Stimulated activated CD8-positive, alpha-beta memory T cell treated with anti-CD3 and anti-CD28 coated beads, Interleukin-15, amount 100 ng/mL, for 24 hours (primary cell): Measurements from ENCODE around the gene DDI1.
"Not testable (repeated sequence)": the region's sequence is repeated elsewhere in the genome, so short reads cannot be mapped to it uniquely, and the experiment has no call there.

Source experiments
- DNase-seq: peaks from one replicate; pipeline ENCODE4 v3.0.0-alpha.2; 2020; ENCODE audit warnings: low read depth

The DDI1 gene

DNA sequence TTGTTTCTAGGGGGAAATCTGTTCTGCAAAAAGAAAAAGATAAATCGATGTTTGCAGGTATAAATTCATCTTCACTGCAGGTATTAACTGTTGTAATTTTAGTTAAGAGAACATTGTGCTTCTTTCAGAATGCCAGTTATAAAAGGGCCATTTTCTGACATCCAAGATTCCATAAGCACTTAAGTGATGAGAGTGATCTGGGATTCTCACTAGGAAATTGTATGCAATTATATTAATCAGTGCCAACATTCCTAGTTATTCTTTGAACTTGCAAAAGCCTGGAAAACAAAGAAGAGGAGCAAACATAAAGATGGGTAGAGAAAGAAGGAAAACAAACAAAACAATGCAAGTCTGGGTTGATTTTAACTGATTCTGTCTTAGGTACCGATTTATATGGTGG is 5.4 kb downstream of the DDI1 start:
- DNase-seq: no peak

DNA sequence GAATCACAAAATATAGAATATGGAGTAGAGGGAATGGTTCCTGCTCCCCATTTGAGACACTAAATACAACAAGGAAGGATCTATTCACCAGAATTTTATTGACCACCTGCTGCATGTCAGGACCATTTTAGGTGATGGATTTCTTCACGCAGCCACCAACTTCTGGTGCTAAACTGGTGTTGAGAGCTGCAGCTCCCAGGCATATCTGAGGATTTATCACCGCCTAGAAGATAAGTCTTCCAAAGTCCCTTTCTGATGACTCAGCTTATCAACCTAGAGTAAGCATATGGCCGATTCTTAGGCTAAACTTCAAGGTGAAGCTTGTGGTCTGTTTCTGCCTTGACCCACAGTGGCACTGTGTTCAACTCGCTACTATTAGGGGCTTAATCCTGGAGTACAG is 6.7 kb downstream of the DDI1 start:
- DNase-seq: no peak

DNA sequence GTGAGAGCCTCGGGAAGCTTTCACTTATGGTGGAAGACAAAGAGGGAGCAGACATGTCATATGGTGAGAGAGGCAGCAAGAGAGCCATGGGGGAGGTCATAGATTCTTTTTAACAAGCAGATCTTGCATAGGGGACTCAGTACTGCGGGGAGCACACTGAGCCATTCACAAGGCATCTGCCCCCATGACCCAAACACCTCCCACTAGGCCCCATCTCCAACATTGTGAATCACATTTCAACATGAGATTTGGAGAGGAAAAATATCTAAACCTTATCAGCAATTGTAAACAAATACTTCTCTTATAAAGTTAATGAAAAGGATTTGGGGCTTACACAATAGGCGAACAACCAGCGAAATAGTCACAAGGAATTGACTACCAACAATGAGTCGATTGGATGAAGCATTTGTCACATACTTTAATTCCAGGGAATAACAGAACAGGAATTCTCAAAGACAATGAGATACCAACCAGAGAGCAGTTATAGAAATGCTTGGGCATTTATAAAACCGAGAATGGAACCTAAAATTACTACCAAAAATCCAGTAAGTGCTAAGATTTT is 7.3 kb downstream of the DDI1 start:
- no peak for DNase-seq

DNA sequence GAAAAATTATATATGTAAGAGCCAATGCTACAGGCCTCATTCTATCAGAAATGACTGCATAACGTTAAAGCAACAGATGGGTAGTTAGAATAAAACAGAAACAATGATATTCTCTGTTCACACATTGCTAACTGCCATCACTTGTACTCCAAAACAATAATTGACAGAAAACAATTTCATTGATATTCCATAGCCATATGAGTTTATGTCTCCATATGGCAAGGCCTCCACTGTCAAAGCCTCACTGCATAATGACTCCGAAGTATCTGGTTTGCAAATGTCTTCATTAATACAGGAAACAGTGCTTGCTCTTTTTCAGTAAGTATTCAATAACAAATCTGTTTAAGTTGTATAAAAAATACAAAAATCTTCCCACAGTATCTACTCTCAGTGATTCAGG is 9.9 kb downstream of the DDI1 start:
- no peak for DNase-seq

DNA sequence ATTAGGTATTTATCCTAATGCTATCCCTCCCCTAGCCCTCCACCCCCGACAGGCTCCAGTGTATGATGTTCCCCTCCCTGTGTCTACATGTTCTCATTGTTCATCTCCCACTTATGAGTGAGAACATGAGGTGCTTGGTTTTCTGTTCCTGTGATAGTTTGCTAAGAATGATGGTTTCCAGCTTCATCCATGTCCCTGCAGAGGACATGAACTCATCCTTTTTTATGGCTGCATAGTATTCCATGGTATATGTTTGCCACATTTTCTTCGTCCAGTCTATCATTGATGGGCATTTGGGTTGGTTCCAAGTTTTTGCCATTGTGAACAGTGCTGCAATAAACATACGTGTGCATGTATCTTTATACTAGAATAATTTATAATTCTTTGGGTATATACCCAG is 10.4 kb downstream of the DDI1 start:
- DNase-seq: not testable (repeated sequence)

DNA sequence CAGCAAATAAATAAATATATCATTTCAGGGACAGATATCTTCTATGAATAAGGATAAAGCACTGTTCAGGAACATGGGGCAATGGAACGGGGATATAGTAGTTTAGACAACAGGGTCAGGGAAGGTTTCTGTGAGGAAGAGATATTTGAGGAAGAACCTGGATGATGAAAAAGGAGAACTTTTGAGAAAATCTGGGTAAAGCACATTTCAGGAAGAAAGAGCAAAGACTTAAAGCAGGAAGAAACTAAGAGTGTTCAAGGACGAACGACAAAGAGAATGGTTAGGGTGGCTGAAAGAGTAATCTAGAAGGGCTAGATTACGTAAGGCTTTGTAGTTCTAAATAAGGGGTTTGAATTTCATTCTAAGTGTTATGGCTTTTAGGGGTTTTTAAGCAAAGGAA is 12.7 kb downstream of the DDI1 start:
- no peak for DNase-seq

DNA sequence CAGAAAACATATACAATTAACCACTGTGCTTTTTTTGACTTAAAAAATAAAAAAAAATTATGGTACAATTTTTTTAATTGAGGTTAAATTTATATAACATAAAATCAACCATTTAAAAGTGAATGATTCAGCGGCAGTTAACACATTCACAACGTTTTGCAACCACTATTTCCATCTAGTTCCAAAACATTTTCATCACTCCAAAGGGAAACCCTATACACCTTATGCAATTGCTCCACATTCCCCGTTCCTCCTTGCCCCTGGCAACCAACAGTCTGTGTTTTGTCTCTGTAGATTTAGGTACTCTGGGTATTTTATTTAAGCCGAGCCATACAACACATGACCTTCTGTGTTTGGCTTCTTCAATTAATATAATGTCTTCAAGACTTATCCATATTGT is 15.3 kb downstream of the DDI1 start:
- no peak for DNase-seq

DNA sequence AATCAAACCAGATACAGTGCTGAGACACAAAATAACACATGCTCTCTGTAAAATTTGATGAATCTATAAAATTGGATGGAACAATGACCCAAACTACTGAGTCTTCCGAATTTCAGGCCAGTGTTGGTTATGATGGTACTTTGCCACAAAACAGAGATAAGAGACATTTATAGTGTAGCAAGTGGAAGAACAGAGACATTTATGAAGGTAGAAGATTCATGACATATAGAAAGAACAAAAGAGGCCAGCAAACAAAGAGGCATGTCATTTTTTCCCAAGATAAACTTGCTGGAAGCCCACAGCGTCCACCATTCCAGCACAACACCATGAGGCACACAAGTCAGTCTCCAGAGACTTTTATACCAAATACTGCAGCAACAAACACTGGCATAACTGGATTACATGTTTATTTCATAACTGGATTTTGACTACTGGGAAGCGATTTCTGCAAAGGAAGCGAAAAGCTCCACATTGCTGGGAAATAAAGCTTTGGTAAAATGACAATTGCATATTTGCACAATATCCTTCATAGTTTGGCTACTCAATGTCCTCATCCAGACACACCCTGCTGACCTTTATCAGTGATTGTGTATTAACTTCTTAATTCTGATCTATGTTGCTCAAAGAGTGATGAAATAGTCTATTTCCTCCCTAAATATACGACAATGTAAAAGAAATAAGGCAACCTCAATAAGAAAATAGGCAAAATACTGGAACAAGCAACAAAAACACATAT is 17.5 kb downstream of the DDI1 start:
- DNase-seq: no peak

DNA sequence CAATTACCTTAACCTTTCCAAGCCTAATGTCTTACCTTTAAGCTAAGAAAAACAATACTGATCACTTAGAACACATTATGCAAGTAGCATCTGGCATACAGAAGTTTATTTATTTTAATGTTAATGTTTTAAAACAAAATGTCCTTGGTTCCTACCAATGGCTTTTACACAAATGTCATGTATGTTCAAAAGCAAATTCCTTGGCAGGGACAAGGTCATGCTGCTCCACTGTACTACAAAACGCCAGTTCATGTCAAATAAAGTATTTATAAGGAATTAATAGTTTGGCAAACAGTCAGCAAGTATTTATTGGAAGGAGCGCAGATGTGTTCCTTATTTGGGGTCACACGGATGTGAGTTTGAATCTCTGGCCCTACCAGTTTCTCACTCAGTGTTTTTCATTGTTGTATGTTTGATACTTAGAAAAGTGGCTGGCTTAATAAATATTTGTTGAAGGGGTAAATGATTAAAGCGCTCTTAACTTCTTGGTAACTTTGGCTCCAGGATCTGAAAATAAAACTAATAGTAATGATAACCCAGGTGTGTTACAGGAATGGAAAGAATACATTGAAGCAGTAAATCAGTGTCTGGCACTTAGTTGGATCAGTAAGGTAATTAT is 18.6 kb downstream of the DDI1 start:
- DNase-seq: no peak

DNA sequence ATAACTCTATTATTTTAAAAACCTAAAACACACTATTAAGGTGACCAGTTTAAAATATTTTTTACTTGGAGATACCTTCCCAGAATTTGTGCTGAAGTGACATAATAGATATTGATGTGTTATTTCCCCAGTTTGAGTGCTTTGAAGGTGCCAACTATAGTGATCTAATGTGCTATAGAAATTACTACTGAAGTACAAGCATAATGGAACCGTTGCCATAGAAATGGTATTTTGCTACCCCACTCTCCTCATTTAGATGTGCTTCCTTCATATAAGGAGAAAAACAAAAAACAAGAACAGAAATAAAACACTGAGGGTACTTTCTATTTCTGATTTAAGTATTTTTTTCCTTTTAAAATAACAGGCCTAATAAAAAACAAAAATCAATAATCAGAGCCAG is 19.2 kb downstream of the DDI1 start:
- DNase-seq: no peak

DNA sequence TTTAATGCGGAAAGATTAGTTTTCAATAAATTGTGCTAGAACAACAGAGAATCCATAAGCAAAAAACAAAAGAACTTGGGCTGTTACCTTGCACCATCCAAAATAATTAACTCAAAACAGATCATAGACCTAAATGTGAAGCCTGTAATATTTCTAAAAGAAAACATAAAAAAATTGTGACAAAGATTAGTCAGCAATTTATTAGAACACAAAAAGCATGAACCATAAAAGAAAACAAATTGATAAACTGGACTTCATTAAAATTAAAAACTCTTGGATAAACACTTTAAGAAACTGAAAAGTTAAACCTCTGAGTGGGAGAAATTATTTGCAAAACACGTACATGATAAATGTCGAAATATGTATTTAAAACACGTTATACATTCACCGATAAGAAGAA is 21.5 kb downstream of the DDI1 start:
- no peak for DNase-seq

DNA sequence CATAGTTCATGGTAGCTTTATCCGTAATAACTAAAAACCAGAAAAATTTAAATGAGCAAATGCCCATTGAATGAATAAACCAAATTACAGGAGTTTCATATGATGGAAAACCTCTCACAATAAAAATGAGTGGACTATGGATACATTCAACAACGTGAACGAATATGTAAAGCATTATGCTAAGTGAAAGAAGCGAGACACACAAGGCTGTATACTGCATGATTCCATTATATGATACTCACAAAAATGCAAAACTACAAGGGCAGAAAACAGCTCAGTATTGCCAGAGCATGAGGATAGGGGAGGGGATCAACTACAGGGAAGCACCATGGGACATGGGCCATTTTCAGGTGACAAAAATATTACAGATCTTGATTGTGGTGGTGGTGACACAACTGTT is 22.2 kb downstream of the DDI1 start:
- DNase-seq: no peak

DNA sequence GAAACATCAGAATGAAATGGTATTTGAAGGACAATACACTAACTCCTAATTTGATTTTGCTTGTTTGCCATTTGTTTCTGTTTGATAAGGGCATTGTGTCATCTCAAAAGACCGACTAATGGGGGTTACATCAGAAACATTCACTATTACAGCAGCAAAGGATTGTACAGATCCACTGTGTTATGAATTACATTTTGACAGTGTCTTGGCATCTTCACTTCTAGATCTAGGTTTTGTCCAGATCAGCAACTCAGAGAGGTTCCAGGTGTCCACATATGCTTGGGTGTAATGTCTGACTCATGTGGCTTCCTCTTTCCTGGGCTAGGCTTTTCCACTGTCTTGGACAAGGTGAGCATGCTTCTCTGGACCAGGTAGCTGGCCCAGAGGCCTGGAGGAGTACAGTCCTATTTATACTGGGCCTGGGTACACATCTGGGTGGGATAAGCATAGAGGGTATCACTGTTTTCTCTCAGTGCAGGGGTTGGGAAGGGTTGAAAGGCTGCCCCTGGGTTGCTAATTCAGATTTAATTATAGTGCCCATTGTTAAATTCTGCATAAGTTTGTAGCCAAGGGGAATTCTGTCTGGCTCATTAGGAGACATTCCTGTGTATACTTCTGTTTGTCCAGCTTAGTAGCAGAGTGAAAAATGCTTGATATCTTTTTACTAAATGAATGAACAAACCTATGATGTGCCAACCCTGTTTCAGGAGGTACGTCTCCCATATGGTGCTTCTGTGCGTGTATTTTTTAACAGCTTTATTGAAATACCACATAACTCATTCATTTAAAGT is 23.8 kb downstream of the DDI1 start:
- no peak for DNase-seq

DNA sequence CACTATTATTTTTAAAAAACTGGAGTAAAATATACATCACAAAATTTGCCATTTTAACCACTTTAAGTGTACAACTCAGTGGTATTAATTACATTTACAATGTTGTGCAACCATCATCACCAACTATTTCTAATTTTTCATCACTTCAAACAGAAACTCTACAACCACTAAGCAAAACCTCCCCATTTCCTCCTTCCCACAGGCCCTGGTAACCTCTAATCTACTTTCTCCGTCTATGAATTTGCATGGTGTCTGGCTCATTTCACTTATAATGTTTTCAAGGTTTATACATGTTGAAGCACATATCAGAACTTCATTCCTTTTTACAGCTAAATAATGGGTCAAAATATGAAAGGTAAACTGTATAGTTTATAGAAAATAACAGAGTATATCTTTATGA is 24.4 kb downstream of the DDI1 start:
- DNase-seq: no peak

DNA sequence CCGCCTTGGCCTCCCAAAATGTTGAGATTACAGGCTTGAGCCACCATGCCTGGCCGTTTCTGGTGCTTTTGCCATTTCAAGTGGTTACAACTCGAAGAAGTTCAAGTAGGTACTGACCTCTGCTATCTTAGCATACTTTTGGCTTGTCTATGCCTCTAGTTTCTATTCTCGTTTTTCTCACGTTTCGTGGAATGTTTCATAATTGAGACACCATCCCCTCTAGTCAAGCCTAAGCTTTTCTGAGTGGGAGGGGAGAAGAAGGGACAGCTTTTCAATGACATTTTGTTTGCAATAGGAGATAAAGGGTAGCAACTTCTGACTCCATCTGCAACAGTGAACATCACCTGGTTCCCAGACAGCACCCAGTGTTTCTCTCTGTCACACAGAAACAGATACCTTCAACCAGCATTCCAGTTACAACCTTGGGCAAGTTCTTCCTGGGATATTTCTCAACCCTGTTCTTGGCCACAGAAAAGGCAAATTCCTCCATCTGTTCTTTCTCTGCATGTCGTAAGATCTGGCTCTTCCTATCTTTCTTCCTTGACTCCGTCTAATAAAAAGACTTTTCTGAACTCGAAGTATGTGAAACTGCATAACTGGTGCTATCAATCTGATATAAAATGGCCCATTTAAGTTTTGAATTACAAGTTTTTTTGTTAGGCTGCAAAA is 25.5 kb downstream of the DDI1 start:
- no peak for DNase-seq

DNA sequence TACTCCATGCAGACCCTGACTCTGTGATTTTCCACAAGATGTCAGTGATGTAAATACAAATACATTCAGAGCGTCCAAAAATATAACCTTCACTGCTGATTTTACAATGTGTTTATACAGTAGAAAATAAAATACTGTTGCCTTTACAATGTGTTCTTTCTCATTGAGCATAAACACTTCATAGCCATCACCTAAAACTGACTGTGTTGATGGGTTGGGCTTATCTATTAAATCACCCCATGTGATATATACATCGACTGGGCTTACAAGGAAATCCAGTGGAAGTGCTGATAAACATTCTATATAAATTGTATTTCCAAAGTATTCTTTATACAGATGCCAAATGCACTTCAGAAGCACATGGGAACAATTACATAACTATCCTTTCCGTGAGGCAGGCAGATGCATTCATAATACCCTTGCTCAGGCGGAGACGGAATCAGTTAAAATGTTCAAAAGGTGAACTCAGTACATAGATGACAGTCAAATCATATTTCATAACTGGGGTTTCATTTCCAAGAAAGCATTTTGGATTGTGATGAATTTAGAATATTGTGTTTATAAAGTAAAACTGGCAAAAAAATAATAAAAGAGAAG is 27.7 kb downstream of the DDI1 start:
- no peak for DNase-seq

DNA sequence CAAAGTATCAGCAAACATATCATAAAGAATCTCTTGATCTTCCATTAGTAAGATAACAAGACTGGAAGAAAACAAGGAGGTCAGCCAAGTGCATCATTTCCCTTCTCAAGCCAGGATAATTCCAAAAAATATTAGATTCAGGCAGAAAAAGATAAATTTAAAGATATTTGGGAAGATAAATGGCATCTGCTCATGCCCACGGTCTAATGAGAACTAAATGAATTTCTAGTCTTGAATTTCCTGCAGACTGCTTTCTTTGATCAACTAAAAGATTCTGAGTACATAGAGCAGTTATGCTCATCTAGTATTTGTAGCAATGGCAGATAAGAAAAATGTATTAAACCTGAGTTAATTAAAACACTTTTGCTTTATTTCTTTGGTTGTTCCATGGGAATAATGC is 31.1 kb downstream of the DDI1 start:
- no peak for DNase-seq

DNA sequence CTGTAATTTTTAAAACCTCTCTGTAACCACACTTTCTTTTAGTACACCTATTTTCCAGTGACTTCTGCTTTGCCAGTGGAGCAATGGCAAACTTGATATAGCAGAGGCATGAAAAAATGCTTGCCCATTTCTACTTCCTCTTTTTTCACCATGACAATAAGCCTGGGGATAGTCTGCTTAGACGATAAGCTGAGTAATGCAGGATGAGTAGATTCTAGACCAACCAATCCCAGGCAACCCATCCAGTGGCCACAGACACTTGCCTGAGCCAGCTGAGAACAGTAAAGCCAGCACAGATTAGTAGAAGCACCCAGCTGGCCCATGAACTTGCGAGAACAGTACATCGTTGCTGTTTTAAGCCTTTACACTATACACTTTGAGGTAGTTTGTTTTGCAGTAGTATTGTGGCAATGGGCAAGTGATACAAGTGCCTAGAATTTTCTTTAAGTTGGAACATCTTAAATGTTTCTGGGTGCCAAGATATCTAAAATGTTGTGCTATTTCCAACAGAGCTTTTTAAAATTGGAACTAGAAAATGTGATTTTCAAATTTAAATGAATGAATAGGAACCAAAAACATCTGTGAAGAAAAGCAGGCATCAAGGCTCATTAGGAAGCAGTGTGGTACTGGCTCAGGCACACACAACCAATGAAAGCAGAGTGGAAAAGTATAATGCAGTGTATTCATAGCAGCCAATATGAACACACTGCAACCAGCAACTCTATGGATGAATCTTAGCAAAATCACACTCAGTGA is 37.7 kb downstream of the DDI1 start:
- no peak for DNase-seq

DNA sequence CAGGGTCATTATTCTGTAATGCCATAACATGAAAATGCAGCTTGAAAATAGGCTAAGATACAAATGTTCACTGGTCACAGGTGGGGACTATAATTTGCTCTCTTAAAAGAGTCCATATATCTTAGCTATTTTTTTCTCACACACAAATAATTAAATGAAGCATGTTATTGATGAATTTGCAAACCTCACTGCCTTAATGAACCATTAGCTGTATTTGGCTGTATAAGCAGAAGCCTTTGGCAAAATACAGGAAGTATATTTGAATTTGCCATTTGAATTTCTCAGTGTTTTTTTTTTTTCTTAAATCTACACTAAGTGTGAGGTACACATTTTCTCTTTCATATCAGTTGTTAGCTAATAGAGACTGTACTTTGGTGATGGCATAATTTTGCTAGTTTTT is 38.7 kb downstream of the DDI1 start:
- DNase-seq: no peak

DNA sequence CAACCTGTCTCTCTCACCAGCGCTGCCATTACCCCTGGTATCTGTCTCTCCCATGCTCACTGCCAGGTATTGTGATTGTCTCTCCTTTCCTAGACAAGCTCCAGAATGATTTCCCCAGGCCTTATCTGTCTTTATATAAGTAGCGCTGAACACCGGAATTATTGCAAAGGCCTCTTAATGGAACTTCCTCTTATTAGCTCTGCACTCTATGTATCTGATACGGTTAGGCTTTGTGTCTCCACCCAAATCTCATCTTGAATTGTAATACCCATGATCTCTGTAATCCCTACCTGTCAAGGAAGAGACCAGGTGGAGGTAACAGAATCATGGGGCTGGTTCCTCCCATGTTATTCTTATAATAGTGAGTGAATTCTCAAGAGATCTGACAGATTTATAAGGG is 39.3 kb downstream of the DDI1 start:
- DNase-seq: no peak

DNA sequence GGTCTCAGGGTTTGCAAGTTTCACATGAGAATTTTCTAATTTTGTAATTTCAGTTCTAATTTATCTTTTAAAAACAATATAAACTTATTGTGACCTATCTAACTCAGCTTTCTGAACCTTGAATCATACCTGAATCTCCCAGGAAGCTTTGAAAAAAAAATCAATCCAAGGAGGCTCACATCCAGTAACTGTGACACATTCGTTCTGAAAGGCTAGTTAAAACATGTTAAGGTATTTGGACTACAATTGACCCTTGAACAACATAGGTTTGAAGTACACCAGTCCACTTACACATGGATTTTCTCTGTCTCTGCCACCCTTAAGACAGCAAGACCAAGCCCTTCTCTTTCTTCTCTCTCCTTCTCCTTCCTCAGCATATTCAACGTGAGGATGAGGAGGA is 40.0 kb downstream of the DDI1 start:
- no peak for DNase-seq
